Transverse colon (tissue), 4 donors: Measurements from ENCODE around the gene IMMP1L. TPM values are rescaled to one million over a fixed set of nuclear protein-coding genes. Genes with fewer than 3 reads are reported as not detected.

Experiments
- DNase-seq: peaks from one replicate; pipeline ENCODE4 v3.0.0-alpha.2; 2019
- H3K27ac ChIP-seq, 4 donors: fragments of 200-600 bp; sonication (generic); 2 replicates each; pipeline ENCODE4 v1.5.1; 2016 to 2018; ENCODE audit warnings: inconsistent platforms in 4 of 4
- H3K27me3 ChIP-seq: fragments of 200-600 bp; sonication (generic); 2 replicates; pipeline ENCODE4 v1.5.1; 2017; ENCODE audit warnings: inconsistent platforms
- H3K36me3 ChIP-seq, 4 donors: fragments of 200-600 bp; sonication (generic); 2 replicates each; pipeline ENCODE4 v1.5.1; 2017 to 2019; ENCODE audit warnings: inconsistent platforms in 4 of 4
- H3K4me1 ChIP-seq, 4 donors: fragments of 200-600 bp; sonication (generic); 2 replicates each; pipeline ENCODE4 v1.5.1; 2017 to 2020; ENCODE audit warnings: inconsistent platforms in 4 of 4
- H3K4me3 ChIP-seq, 4 donors: fragments of 200-600 bp; sonication (generic); 1 replicate in 1 of 4; 2 replicates in 3 of 4; pipeline versions ENCODE4 v1.5.1 to v1.6.1; 2017 to 2019; ENCODE audit warnings: inconsistent platforms in 4 of 4
- H3K9me3 ChIP-seq, 2 donors: fragments of 200-600 bp; sonication (generic); 2 replicates each; pipeline ENCODE4 v1.5.1; 2017 to 2019; ENCODE audit warnings: inconsistent platforms in 2 of 2
- CTCF ChIP-seq, 5 experiments: fragments of 200-600 bp in 3 of 5; fragments of 450-650 bp in 2 of 5; sonication (generic) in 3 of 5; IDR thresholded peaks; 1 replicate in 2 of 5; 2 replicates in 3 of 5; pipeline ENCODE4 v1.5.1; 2016 to 2017; ENCODE audit warnings: antibody characterized with exemption in 5 of 5, inconsistent platforms in 3 of 5, mild to moderate bottlenecking in 2 of 5, moderate library complexity in 1 of 5
- EP300 ChIP-seq: sonication (generic); formaldehyde crosslinking; IDR thresholded peaks from one replicate; pipeline ENCODE4 v1.6.1; 2017; ENCODE audit warnings: antibody characterized with exemption, low read depth
- POLR2A ChIP-seq: fragments of 450-650 bp; IDR thresholded peaks from one replicate; pipeline ENCODE4 v1.6.1; 2016; ENCODE audit warnings: antibody characterized with exemption, mild to moderate bottlenecking, moderate library complexity
- POLR2AphosphoS5 ChIP-seq, 3 donors: sonication (generic); formaldehyde crosslinking; IDR thresholded peaks; one replicate each; pipeline ENCODE4 v1.6.1; 2016; ENCODE audit warnings: antibody characterized with exemption in 3 of 3
- WGBS, 2 donors: methylation state at CpG; one replicate each; pipeline ENCODE4 v1.1.5; 2018; ENCODE audit warnings: low coverage in 1 of 2; 5-methylcytosine and 5-hydroxymethylcytosine counted together
- in situ Hi-C, 4 donors: fragments of 200-750 bp; cut with MboI; loops; one replicate each; pipeline versions ENCODE4 v1.15.0 to v1.15.1; 2017; ENCODE audit warnings: low sequenced_read_pairs in 3 of 4, low pct_ligation_motif_present in 1 of 4, low pct_unique_long_range_greater_than_20kb in 1 of 4
- intact Hi-C: fragments of 100-400 bp; cut with DNase I; formaldehyde crosslinking; loops from one replicate; pipeline ENCODE4 v1.15.1; 2023; ENCODE audit warnings: low total_unique reads
- total RNA-seq, 4 donors: library from RNA; depleted of rRNA; stranded (reverse); fragments of >200 nt; gene quantifications; one replicate each; pipeline ENCODE4 v1.1.0, GENCODE V29; 2016

IMMP1L gene
- total RNA-seq, 4 donors from 2014 or later = 0.80 to 46.8 (median 13.8) TPM; not detected in 1

DNA sequence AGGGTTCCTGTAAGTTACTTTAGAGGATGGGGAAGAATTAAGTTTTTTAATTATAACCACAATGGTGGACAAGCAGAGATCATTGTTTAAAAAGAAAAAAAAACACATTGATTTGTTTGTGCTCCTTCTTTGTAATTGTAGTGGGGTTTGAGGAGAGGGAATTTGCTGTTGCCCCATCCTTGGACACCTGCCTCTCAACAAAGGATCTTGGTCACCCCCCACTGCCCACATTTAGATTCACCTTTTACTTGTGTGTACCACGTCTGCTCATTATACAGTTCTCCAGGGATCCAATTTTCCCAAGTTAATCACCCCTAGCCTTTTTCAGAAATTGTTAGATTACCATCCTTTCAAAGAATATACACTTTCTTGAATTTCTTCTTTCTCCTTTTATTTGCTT lies 86.7 kb downstream of the IMMP1L start:
- no peak overlapping the region for H3K27ac ChIP-seq
- intact Hi-C loops (no loop called here), in situ Hi-C loops (no loop called here)
- no peak for TF ChIP-seq POLR2AphosphoS5 (IDR thresholded peaks at IDR 0.05)
- TF ChIP-seq POLR2A = no peak
- no peak for TF ChIP-seq CTCF (IDR thresholded peaks at IDR 0.05)
- no peak for TF ChIP-seq EP300
- H3K27me3 ChIP-seq = no peaks in the 10 kb centered on the region
- H3K9me3 ChIP-seq = no peaks in the 10 kb centered on the region
- no peak for DNase-seq
- H3K36me3 ChIP-seq = no peaks in the 10 kb centered on the region
- H3K4me1 ChIP-seq = no peaks in the 10 kb centered on the region
- WGBS, 2 donors = 100% methylated on average over 1 of the region's 1 CpG
- H3K4me3 ChIP-seq = no peak overlapping the region

GRCh38 chr11:31421820-31422219 lies 87.6 kb downstream of the IMMP1L start:
- intact Hi-C loops = no loop called here
- TF ChIP-seq EP300 = no peak
- TF ChIP-seq CTCF (IDR thresholded peaks at IDR 0.05) = no peak
- TF ChIP-seq POLR2A = no peak
- TF ChIP-seq POLR2AphosphoS5 (IDR thresholded peaks at IDR 0.05) = no peak

DNA sequence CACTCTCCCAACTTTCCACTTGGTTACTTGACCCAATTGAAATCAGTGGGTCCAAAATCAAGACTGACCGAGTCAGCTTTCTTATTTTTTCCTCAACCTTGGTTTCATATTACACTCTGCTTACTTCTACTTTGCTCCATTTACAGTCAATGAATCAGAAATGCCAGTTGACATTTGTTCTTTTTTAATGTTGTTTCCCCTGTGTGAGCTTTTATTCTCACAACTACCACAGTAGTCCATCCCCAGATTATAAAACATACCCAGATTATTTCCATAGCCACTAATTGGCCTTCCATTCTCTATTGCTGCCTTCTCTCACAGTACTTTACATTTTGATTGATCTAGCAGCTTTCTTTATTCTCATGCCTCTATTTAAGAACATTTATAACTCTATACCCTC lies 89.8 kb downstream of the IMMP1L start:
- Histone ChIP-seq H3K4me3 (no peak overlapping the region), H3K36me3 (no peaks in the 10 kb centered on the region), H3K27ac (no peak overlapping the region), H3K9me3 (no peaks in the 10 kb centered on the region), H3K27me3 (no peaks in the 10 kb centered on the region), H3K4me1 (no peaks in the 10 kb centered on the region)
- WGBS, 2 donors = 95 to 100% methylated on average over 1 of the region's 1 CpG
- no peak for TF ChIP-seq EP300
- TF ChIP-seq POLR2A = no peak
- no peak for TF ChIP-seq POLR2AphosphoS5 (IDR thresholded peaks at IDR 0.05)
- TF ChIP-seq CTCF (IDR thresholded peaks at IDR 0.05) = no peak
- intact Hi-C loops (no loop called here), in situ Hi-C loops (no loop called here)
- no peak for DNase-seq

More at GRCh38 chr11:31421820-31422219, 87.6 kb downstream of the IMMP1L start:
- Histone ChIP-seq H3K27me3 (no peaks in the 10 kb centered on the region), H3K9me3 (no peaks in the 10 kb centered on the region), H3K27ac (no peak overlapping the region), H3K4me3 (no peak overlapping the region), H3K4me1 (no peaks in the 10 kb centered on the region), H3K36me3 (no peaks in the 10 kb centered on the region)
- in situ Hi-C loops = no loop called here
- no peak for DNase-seq
- 65 to 73% methylated on average over 2 of the region's 2 CpGs for WGBS, 2 donors

DNA sequence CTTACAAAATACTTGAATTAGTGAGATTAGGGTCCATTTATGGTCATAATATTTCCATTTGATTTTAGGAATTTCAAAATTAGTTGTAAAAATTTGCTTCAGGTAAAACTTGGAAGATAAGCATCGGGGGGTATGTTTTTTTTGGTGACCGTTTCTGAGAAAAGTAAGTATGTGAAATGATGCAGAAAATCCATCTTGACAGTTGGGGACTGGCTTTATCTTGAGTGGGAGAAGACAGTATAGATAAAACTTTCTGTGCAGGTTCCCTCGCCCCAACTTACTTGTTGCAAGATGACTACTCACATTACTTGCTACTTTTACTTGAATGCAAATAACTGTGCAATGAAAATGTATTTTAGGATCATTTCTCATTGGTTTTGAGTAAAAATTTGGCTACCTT lies 90.3 kb downstream of the IMMP1L start:
- no peaks in the 10 kb centered on the region for H3K27me3 ChIP-seq
- WGBS, 2 donors = 82 to 89% methylated on average over 3 of the region's 3 CpGs
- no peaks in the 10 kb centered on the region for H3K4me1 ChIP-seq
- no peak for DNase-seq
- H3K36me3 ChIP-seq = no peaks in the 10 kb centered on the region
- H3K9me3 ChIP-seq = no peaks in the 10 kb centered on the region
- TF ChIP-seq EP300 = no peak
- TF ChIP-seq CTCF (IDR thresholded peaks at IDR 0.05) = no peak
- TF ChIP-seq POLR2AphosphoS5 (IDR thresholded peaks at IDR 0.05) = no peak
- in situ Hi-C loops = no loop called here
- H3K27ac ChIP-seq = no peak overlapping the region
- H3K4me3 ChIP-seq = no peak overlapping the region
- intact Hi-C loops = no loop called here
